Neural cell (in vitro differentiated cells): ENCODE results near the gene PVALEF. TPM values are rescaled to one million over a fixed set of nuclear protein-coding genes. Genes with fewer than 3 reads are reported as not detected.

Experiments
- H2AFZ ChIP-seq: fragments of 200-600, 300-800 bp; sonication (generic), shearing (Covaris generic); 2 replicates; pipeline ENCODE4 v1.6.0; 2014; ENCODE audit warnings: low read depth, mild to moderate bottlenecking, antibody characterized with exemption, low read length, moderate library complexity
- H3F3A ChIP-seq: fragments of 200-600 bp; shearing (Covaris generic); 2 replicates; pipeline ENCODE4 v1.6.1; 2016; ENCODE audit warnings: mild to moderate bottlenecking, moderate library complexity, mixed read lengths, antibody characterized with exemption, low read length; ENCODE audit not compliant: insufficient read depth, poor library complexity, severe bottlenecking
- H3K27ac ChIP-seq: fragments of 200-600, 300-800 bp; sonication (generic), shearing (Covaris generic); 2 replicates; pipeline ENCODE4 v1.5.1; 2014; ENCODE audit warnings: mild to moderate bottlenecking, low read length, moderate library complexity
- H3K27me3 ChIP-seq: fragments of 300-800, 200-600 bp; sonication (generic), shearing (Covaris generic); 2 replicates; pipeline ENCODE4 v1.6.0; 2014; ENCODE audit warnings: mild to moderate bottlenecking, low read depth, low read length, moderate library complexity; ENCODE audit not compliant: insufficient read depth
- H3K36me3 ChIP-seq: fragments of 300-800, 200-600 bp; sonication (generic), shearing (Covaris generic); 2 replicates; pipeline ENCODE4 v1.5.1; 2014; ENCODE audit warnings: mild to moderate bottlenecking, antibody characterized with exemption, low read length, moderate library complexity; ENCODE audit not compliant: insufficient read depth
- H3K4me2 ChIP-seq: fragments of 300-800, 200-600 bp; sonication (generic), shearing (Covaris generic); 2 replicates; pipeline ENCODE4 v1.6.0; 2014; ENCODE audit warnings: mild to moderate bottlenecking, low read length
- H3K4me3 ChIP-seq: fragments of 300-800, 200-600 bp; sonication (generic), shearing (Covaris generic); 2 replicates; pipeline ENCODE4 v1.5.1; 2014; ENCODE audit warnings: mild to moderate bottlenecking, low read length, moderate library complexity
- H3K79me2 ChIP-seq: fragments of 200-600 bp; shearing (Covaris generic); replicated peaks from 2 replicates; pipeline ENCODE4 v1.6.0; 2014; ENCODE audit warnings: mild to moderate bottlenecking, low read length, moderate library complexity; ENCODE audit not compliant: insufficient read depth
- H3K9ac ChIP-seq: fragments of 300-800, 200-600 bp; sonication (generic), shearing (Covaris generic); 2 replicates; pipeline ENCODE4 v1.6.1; 2016; ENCODE audit warnings: mild to moderate bottlenecking, low read length, mixed read lengths
- H3K9me2 ChIP-seq: fragments of 200-600 bp; shearing (Covaris generic); 2 replicates; pipeline ENCODE4 v1.6.1; 2016; ENCODE audit warnings: mild to moderate bottlenecking, low read length, mixed read lengths; ENCODE audit not compliant: insufficient read depth
- H3K9me3 ChIP-seq: fragments of 200-600, 300-800 bp; sonication (generic), shearing (Covaris generic); 2 replicates; pipeline ENCODE4 v1.6.1; 2016; ENCODE audit warnings: mild to moderate bottlenecking, mixed run types, low read length, moderate library complexity, mixed read lengths
- H4K20me1 ChIP-seq: fragments of 200-600 bp; shearing (Covaris generic); 2 replicates; pipeline ENCODE4 v1.6.1; 2016; ENCODE audit warnings: mild to moderate bottlenecking, mixed run types; ENCODE audit not compliant: insufficient read depth
- EP300 ChIP-seq: fragments of 450-650 bp; conservative IDR thresholded peaks from 2 replicates; pipeline ENCODE4 v1.6.1; 2014; ENCODE audit warnings: antibody characterized with exemption, mild to moderate bottlenecking, moderate library complexity; ENCODE audit not compliant: poor library complexity, severe bottlenecking
- EZH2 ChIP-seq: fragments of 200-600, 300-800 bp; shearing (Covaris generic), sonication (generic); IDR thresholded peaks from 2 replicates; pipeline ENCODE4 v1.6.1; 2014; ENCODE audit warnings: antibody characterized with exemption, low read length, borderline replicate concordance, mild to moderate bottlenecking; ENCODE audit not compliant: insufficient read depth, poor library complexity, severe bottlenecking
- MXI1 ChIP-seq: fragments of 450-650 bp; conservative IDR thresholded peaks from 2 replicates; pipeline ENCODE4 v1.6.1; 2014; ENCODE audit warnings: antibody characterized with exemption, mild to moderate bottlenecking; ENCODE audit not compliant: poor library complexity, severe bottlenecking
- POLR2AphosphoS5 ChIP-seq: IDR thresholded peaks from 2 replicates; pipeline ENCODE4 v1.6.1; 2012
- RAD21 ChIP-seq: fragments of 450-650 bp; conservative IDR thresholded peaks from 2 replicates; pipeline ENCODE4 v1.6.1; 2014; ENCODE audit warnings: antibody characterized with exemption, mild to moderate bottlenecking, moderate library complexity
- SMC3 ChIP-seq: fragments of 450-650 bp; conservative IDR thresholded peaks from 2 replicates; pipeline ENCODE4 v1.6.1; 2014; ENCODE audit warnings: antibody characterized with exemption, mild to moderate bottlenecking, moderate library complexity; ENCODE audit not compliant: poor library complexity
- TAF1 ChIP-seq: IDR thresholded peaks from 2 replicates; pipeline ENCODE4 v1.6.1; 2012; ENCODE audit warnings: low read depth
- polyA plus RNA-seq: library from polyadenylated mRNA; depleted of rRNA; stranded (reverse); fragments of >200 nt; gene quantifications from 2 replicates; pipeline ENCODE4 v1.2.3, GENCODE V29; 2014
- TF ChIP-seq, protein P1 (sequence below): IDR thresholded peaks from 2 replicates; pipeline ENCODE4 v1.6.1; 2012; ENCODE audit warnings: borderline replicate concordance
- TF ChIP-seq, protein P2 (sequence below): fragments of 450-650 bp; IDR thresholded peaks from 2 replicates; pipeline ENCODE4 v1.5.1; 2014; ENCODE audit warnings: antibody characterized with exemption, mild to moderate bottlenecking, moderate library complexity; ENCODE audit not compliant: poor library complexity, severe bottlenecking

Gene PVALEF
- polyA plus RNA-seq, 1 donor from 2014 or later = not detected

- no peaks in the 10 kb centered on the region for H4K20me1 ChIP-seq
- H3K9me2 ChIP-seq = no peaks in the 10 kb centered on the region
- H3K4me2 ChIP-seq = no peak overlapping the region
- no peak overlapping the region for H3K9ac ChIP-seq
- no peaks in the 10 kb centered on the region for H3K36me3 ChIP-seq
- no peak overlapping the region for H3K27ac ChIP-seq
- H3K9me3 ChIP-seq = no peaks in the 10 kb centered on the region
- H2AFZ ChIP-seq = no peak overlapping the region
- H3K4me3 ChIP-seq = no peak overlapping the region
- H3K79me2 ChIP-seq = no peaks in the 10 kb centered on the region
- TF ChIP-seq SMC3 (no peak), TAF1 (no peak), POLR2AphosphoS5 (no peak), MXI1 (no peak), RAD21 (no peak), EP300 (no peak), EZH2 (no peak)
- TF ChIP-seq, protein P1, sequence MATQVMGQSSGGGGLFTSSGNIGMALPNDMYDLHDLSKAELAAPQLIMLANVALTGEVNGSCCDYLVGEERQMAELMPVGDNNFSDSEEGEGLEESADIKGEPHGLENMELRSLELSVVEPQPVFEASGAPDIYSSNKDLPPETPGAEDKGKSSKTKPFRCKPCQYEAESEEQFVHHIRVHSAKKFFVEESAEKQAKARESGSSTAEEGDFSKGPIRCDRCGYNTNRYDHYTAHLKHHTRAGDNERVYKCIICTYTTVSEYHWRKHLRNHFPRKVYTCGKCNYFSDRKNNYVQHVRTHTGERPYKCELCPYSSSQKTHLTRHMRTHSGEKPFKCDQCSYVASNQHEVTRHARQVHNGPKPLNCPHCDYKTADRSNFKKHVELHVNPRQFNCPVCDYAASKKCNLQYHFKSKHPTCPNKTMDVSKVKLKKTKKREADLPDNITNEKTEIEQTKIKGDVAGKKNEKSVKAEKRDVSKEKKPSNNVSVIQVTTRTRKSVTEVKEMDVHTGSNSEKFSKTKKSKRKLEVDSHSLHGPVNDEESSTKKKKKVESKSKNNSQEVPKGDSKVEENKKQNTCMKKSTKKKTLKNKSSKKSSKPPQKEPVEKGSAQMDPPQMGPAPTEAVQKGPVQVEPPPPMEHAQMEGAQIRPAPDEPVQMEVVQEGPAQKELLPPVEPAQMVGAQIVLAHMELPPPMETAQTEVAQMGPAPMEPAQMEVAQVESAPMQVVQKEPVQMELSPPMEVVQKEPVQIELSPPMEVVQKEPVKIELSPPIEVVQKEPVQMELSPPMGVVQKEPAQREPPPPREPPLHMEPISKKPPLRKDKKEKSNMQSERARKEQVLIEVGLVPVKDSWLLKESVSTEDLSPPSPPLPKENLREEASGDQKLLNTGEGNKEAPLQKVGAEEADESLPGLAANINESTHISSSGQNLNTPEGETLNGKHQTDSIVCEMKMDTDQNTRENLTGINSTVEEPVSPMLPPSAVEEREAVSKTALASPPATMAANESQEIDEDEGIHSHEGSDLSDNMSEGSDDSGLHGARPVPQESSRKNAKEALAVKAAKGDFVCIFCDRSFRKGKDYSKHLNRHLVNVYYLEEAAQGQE = no peak
- TF ChIP-seq, protein P2, sequence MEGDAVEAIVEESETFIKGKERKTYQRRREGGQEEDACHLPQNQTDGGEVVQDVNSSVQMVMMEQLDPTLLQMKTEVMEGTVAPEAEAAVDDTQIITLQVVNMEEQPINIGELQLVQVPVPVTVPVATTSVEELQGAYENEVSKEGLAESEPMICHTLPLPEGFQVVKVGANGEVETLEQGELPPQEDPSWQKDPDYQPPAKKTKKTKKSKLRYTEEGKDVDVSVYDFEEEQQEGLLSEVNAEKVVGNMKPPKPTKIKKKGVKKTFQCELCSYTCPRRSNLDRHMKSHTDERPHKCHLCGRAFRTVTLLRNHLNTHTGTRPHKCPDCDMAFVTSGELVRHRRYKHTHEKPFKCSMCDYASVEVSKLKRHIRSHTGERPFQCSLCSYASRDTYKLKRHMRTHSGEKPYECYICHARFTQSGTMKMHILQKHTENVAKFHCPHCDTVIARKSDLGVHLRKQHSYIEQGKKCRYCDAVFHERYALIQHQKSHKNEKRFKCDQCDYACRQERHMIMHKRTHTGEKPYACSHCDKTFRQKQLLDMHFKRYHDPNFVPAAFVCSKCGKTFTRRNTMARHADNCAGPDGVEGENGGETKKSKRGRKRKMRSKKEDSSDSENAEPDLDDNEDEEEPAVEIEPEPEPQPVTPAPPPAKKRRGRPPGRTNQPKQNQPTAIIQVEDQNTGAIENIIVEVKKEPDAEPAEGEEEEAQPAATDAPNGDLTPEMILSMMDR = no peak
- H3F3A ChIP-seq = no peaks in the 10 kb centered on the region
- no peaks in the 10 kb centered on the region for H3K27me3 ChIP-seq
Measured at GRCh38 chr17:81118308-81119221, 46.7 kb upstream of the PVALEF start.

DNA sequence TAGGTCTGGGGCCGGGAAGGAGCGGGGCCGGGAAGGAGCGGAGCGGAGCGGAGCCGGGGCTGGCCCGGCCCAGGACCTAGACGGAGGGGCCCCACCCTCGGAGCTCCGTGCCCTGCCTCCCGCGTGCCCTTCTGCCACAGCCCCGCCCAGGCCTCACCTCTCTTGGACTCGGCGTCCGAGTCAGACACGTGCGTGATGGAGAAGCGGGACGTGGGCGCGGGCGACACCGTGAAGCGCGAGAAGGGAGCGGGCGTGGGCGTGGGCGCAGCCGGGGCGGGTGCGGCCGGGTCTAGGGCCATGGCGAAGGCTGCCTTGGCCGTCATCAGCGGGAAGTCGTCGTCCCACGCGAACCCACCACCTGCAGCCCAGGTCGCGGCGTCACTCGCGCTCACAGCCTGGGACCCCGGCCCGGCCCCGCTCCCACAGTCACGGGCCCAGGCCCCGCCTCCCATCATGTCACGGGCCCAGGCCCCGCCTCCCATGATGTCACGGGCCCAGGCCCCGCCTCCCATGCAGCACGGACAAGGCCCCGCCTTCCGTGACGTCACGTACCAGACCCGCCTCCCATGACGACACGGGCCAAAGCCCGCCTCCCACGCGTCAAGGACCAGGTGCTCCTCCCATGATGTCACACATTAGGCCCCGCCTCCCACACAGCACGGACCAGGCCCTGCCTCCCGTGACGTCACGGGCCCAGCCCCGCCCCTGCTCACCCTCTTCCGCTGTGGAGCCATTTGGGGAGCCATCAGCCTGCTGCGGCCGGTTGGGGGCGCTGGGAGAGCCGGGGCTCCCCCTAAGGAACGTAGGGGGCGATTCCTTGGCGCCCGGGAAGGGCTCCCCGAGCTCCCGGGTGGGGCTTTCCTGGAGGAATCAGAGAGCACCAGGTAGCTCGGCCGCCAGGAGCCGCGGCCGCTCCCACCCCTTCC, 45.8 kb upstream of the PVALEF start:
- no peak overlapping the region for H3K4me2 ChIP-seq
- no peaks in the 10 kb centered on the region for H4K20me1 ChIP-seq
- TF ChIP-seq TAF1 (no peak), MXI1 (no peak), EP300 (no peak), POLR2AphosphoS5 (peak; percentile 31), RAD21 (no peak)
- TF ChIP-seq, protein P2 = no peak
- no peak overlapping the region for H3K27ac ChIP-seq
- H3K4me3 ChIP-seq = no peak overlapping the region
- H3K36me3 ChIP-seq = no peaks in the 10 kb centered on the region
- H2AFZ ChIP-seq = no peak overlapping the region
- H3K9ac ChIP-seq = no peak overlapping the region
- no peaks in the 10 kb centered on the region for H3F3A ChIP-seq
- no peaks in the 10 kb centered on the region for H3K9me2 ChIP-seq
- H3K27me3 ChIP-seq = no peaks in the 10 kb centered on the region
- H3K79me2 ChIP-seq = no peaks in the 10 kb centered on the region
- H3K9me3 ChIP-seq = no peaks in the 10 kb centered on the region
